GM21515 (cell line): ENCODE measurements around the gene REEP2.

Experiments used
- ATAC-seq: cut with Tn5 transposase; IDR thresholded peaks from one replicate; pipeline ENCODE4 v1.9.1; 2021; ENCODE audit not compliant: unreplicated experiment

REEP2 gene

DNA sequence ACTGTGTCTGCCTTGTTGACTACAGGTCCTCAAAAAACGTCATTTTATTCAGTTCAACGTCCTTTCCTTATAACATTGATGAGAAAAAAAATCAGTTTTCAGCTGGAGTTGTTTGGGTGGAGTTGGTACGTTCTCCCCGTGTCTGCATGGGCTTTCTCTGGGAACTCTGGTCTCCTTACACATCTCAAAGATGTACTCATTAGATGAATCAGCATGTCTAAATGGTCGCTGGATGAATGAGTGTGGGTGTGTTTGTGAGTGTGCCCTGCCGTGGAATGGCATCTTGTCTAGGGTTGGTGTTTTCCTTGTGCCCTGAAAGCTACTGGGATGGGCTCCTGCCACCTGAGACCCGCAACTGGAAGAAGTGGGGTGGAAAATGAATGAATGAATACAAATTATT is 56.5 kb downstream of the REEP2 start:
- no peak for ATAC-seq
